Measurements from ENCODE around the gene KCNJ2. TPM values are rescaled to one million over a fixed set of nuclear protein-coding genes. Genes with fewer than 3 reads are reported as not detected.

KCNJ2 gene
- total RNA-seq, 1 donor from 2014 or later, result 7.5 TPM

DNA sequence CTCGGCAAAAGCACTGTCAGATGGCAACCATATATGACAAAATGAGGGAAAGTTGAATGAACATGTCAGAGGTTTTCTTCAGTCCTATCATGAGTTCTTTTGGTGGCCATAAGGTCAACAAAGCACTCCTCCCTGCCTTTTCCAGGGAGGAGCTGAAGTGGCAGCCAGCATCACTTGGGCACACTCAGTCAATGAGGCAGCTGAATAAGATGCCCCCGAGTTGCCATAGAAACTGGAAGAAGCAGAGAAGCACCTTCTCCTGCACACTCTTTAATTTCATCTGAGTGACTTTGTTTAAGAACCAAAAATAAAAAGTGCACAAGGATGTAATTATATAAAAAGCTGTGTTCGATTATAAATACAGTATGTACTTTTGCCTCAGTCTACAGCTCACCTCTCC lies 16.0 kb downstream of the KCNJ2 start:
- TF ChIP-seq, protein P1, sequence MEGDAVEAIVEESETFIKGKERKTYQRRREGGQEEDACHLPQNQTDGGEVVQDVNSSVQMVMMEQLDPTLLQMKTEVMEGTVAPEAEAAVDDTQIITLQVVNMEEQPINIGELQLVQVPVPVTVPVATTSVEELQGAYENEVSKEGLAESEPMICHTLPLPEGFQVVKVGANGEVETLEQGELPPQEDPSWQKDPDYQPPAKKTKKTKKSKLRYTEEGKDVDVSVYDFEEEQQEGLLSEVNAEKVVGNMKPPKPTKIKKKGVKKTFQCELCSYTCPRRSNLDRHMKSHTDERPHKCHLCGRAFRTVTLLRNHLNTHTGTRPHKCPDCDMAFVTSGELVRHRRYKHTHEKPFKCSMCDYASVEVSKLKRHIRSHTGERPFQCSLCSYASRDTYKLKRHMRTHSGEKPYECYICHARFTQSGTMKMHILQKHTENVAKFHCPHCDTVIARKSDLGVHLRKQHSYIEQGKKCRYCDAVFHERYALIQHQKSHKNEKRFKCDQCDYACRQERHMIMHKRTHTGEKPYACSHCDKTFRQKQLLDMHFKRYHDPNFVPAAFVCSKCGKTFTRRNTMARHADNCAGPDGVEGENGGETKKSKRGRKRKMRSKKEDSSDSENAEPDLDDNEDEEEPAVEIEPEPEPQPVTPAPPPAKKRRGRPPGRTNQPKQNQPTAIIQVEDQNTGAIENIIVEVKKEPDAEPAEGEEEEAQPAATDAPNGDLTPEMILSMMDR (IDR thresholded peaks at IDR 0.05), result no peak
- intact Hi-C loops (cut with DNase I), result no loop called here
- Histone ChIP-seq H3K27me3 (no peaks in the 10 kb centered on the region), H3K4me3 (no peak overlapping the region), H3K36me3 (no peaks in the 10 kb centered on the region), H3K27ac (no peak overlapping the region), H3K4me1 (no peaks in the 10 kb centered on the region), H3K9me3 (no peaks in the 10 kb centered on the region)
- no peak for DNase-seq (ENCODE audit: low spot score in 2 of 2)

DNA sequence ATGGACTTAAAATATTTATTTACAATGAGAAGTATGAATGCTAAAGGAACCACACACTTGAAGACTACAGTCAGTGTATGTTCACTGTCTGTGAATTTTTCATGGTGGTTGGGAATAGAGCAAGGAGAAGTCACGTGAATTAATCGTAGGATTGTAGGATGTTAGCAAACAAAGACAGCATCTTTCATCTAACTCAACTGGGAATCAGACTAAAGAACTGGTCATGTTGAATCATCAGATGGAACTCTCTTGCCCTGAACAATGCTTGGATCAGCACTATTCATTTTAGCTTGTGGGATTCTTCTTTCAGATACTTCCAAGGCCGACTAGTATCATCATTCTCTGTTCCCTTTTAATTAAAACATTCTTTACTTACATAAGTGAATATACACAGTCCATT lies 18.1 kb downstream of the KCNJ2 start:
- no peak for DNase-seq (ENCODE audit: low spot score in 2 of 2)
- Histone ChIP-seq H3K4me1 (no peaks in the 10 kb centered on the region), H3K4me3 (no peak overlapping the region), H3K36me3 (no peaks in the 10 kb centered on the region), H3K9me3 (no peaks in the 10 kb centered on the region), H3K27ac (no peak overlapping the region), H3K27me3 (no peaks in the 10 kb centered on the region)
- TF ChIP-seq, protein P1 (IDR thresholded peaks at IDR 0.05), result no peak
- intact Hi-C loops (cut with DNase I), result no loop called here

DNA sequence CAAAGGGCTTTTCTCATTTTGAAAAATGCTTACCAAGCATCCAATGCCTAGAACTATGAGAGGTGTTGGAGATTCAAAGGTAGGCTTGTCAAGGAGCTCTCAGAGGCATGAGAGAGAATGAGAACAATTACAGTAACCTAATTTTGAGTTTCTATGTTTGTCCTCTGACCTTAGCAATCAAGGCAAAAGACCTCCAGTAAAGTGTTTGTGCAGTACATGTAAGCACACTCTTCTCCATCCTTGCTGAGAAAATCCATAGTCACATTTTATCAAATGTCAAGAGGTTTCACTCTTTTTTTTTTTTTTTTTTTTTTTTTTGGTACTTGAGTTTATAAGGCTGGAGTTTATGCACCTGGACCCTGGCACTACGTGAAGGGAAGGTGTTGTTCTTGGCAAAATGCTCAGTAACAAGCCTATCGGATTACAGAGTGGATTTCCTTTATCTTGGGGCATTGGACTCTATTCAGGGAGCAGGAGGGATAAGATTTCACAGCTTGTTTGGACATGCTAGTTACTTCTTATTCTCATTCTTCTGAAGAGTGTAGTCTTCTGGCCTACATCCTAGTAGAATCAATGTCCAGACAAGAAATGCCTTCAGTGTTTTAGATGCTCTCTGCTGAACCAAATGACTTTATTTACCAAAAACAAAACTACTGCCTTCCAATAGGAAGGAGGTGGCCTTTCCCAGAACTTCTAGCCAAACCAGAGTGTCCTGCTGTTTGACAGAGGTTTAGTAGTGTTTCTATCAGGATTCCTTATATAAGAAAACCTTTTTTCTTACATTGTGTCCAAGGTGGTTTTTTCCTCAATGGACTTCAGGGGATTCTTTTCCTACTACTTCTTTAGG lies 21.9 kb downstream of the KCNJ2 start:
- Histone ChIP-seq H3K9me3 (no peaks in the 10 kb centered on the region), H3K4me1 (no peaks in the 10 kb centered on the region), H3K27me3 (no peaks in the 10 kb centered on the region), H3K27ac (no peak overlapping the region), H3K4me3 (no peak overlapping the region), H3K36me3 (no peaks in the 10 kb centered on the region)
- TF ChIP-seq, protein P1 (IDR thresholded peaks at IDR 0.05), result no peak
- no peak for DNase-seq (ENCODE audit: low spot score in 2 of 2)
- intact Hi-C loops (cut with DNase I), result no loop called here

DNA sequence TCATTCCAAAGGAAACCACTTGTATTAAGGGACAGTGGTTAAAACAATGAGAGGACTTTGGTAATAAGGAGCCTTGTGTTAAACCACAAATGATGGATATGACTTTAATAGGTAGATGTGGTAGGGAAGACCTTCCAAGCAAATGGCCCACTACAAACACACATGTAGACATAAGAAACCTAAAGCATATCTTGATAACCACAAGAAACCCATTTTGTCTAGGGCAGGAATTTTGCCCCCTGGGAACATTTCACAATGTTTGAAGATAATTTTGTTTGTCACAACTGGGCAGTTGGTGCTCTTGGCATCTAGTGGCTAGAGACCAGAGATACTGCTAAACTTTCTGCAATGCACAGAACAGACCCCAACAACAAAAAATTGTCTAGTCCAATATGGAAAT lies 25.8 kb downstream of the KCNJ2 start:
- TF ChIP-seq, protein P1 (IDR thresholded peaks at IDR 0.05), result no peak
- Histone ChIP-seq H3K4me3 (no peak overlapping the region), H3K4me1 (no peaks in the 10 kb centered on the region), H3K27me3 (no peaks in the 10 kb centered on the region), H3K36me3 (no peaks in the 10 kb centered on the region), H3K9me3 (no peaks in the 10 kb centered on the region), H3K27ac (no peak overlapping the region)
- intact Hi-C loops (cut with DNase I), result no loop called here
- no peak for DNase-seq (ENCODE audit: low spot score in 2 of 2)

DNA sequence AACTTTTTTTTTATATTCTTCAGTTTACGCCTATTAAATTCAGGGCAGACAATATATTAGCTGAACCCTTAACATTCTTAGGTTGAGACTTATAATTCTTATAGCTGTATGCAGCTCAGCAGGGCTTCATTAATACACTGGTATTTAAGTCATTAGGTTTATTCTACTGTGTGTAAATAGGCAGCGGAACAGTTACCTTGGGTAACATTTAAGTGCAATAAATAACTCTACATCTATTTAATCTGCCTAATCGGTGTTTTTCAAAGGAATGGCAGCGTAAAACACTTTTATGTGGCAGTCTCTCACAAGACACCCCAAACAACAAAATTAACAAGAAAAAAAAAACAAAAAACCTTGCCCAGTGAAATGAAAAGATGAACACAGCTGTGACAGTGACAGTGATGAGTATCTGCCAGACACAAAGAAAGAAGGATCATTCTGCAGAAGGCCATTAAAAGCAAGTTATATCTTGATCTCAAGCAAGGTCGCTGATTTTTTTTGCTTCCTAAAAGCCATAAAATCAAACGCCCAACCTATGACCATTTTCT lies 32.6 kb downstream of the KCNJ2 start:
- no peaks in the 10 kb centered on the region for H3K4me1 ChIP-seq
- H3K4me3 ChIP-seq, result no peak overlapping the region
- H3K27ac ChIP-seq, result no peak overlapping the region
- intact Hi-C loops (cut with DNase I), result no loop called here
- DNase-seq (ENCODE audit: low spot score in 2 of 2), result no peak
- no peaks in the 10 kb centered on the region for H3K9me3 ChIP-seq
- no peaks in the 10 kb centered on the region for H3K27me3 ChIP-seq
- no peaks in the 10 kb centered on the region for H3K36me3 ChIP-seq
- TF ChIP-seq, protein P1 (IDR thresholded peaks at IDR 0.05), result no peak

Measured in ascending aorta (tissue), 2 donors.